ENCODE results near the gene NPAS4.

DNA sequence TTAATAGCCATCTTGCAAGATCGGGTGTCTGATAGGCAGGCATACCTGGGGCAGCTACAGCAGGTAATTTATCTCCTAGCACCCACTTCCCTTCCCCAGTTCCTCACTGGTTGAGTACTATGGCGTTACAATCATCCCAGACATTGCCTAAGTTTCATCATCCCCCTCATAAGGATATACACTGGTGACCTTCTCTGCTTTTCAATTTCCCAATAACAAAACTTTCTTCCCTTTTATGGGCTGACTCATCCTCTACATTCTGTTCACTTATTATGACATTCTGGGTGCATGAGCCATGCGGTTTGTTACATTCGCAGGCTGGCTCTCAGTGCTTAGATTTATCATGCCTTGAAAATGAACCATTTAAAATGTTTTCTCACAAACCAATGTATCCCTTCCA is 22.8 kb downstream of the NPAS4 start:
- no peak for TF ChIP-seq CTCF (IDR thresholded peaks at IDR 0.05)
- no peak for TF ChIP-seq EZH2 (IDR thresholded peaks at IDR 0.05)
- no peak for TF ChIP-seq EZH2phosphoT487 (IDR thresholded peaks at IDR 0.05)

Measured in neural progenitor cell (in vitro differentiated cells).